Transverse colon (tissue), 3 donors: Measurements from ENCODE around the gene CHD3.

ENCODE experiments used
- CTCF ChIP-seq, 5 experiments: fragments of 200-600 bp in 3 of 5; fragments of 450-650 bp in 2 of 5; sonication (generic) in 3 of 5; IDR thresholded peaks; 1 replicate in 2 of 5; 2 replicates in 3 of 5; pipeline ENCODE4 v1.5.1; 2016 to 2017; ENCODE audit warnings: antibody characterized with exemption in 5 of 5, inconsistent platforms in 3 of 5, mild to moderate bottlenecking in 2 of 5, moderate library complexity in 1 of 5
- POLR2A ChIP-seq: fragments of 450-650 bp; IDR thresholded peaks from one replicate; pipeline ENCODE4 v1.6.1; 2016; ENCODE audit warnings: antibody characterized with exemption, mild to moderate bottlenecking, moderate library complexity

- no peak for TF ChIP-seq CTCF (IDR thresholded peaks at IDR 0.05)
- no peak for TF ChIP-seq POLR2A
Observed at GRCh38 chr17:7961421-7961820, 72.8 kb downstream of the CHD3 start.
